K562 (cell line): ENCODE results near the gene LEPROT. TPM values are rescaled to one million over a fixed set of nuclear protein-coding genes. Genes with fewer than 3 reads are reported as not detected.

Experiments used
- ATAC-seq: fragments of 200-7000 bp; cut with Tn5 transposase; 3 replicates; pipeline ENCODE4 v1.9.1; 2020; ENCODE audit warnings: moderate library complexity
- BruUV-seq: library from RNA; stranded (reverse); fragments of 400-500 nt; replicated peaks from 2 replicates; lab custom pipeline; 2021; lab: Mats Ljungman, UMichigan
- CTCF ChIA-PET: fragments of 300-600 bp; formaldehyde crosslinking; extraction: SDS; loops from one replicate; lab custom pipeline; 2021; ENCODE audit warnings: low intra/inter-chr PET ratio; lab: Yijun Ruan, JAX
- POLR2A ChIA-PET: fragments of 300-600, 350-650 bp; sonication (Branson Sonifier 250); formaldehyde crosslinking; extraction: SDS; loops from one replicate; lab custom pipeline; 2021; ENCODE audit warnings: antibody characterized with exemption, inconsistent platforms; lab: Yijun Ruan, JAX
- DNase-seq, 4 experiments: peaks; one replicate each; pipeline versions ENCODE4 v3.0.0 to v3.0.0-alpha.2; 2011 to 2018; ENCODE audit warnings: low spot score in 3 of 4, mixed read lengths in 3 of 4; ENCODE audit errors: extremely low read depth in 1 of 4
- FAIRE-seq: peaks from 2 replicates; lab custom pipeline; 2011; peaks lifted over from hg19 to GRCh38; lab: Jason Lieb, UNC
- H2AFZ ChIP-seq: 2 replicates; pipeline ENCODE4 v1.6.0; 2011; ENCODE audit warnings: low read depth, low read length, control low read depth, inconsistent platforms
- H3K27ac ChIP-seq: fragments of 200-600 bp; 3 replicates; pipeline ENCODE4 v1.8.0; 2011; ENCODE audit warnings: low read depth, mild to moderate bottlenecking, control low read depth, inconsistent platforms, low read length, moderate library complexity, mixed read lengths; ENCODE audit errors: extremely low read depth
- H3K27me3 ChIP-seq, 2 experiments: fragments of 300-600 bp in 1 of 2; 2 replicates in 1 of 2; 3 replicates in 1 of 2; pipeline versions ENCODE4 v1.6.0 to v1.8.0; 2011; ENCODE audit warnings: inconsistent platforms in 2 of 2, low read length in 2 of 2, mild to moderate bottlenecking in 1 of 2, mixed read lengths in 1 of 2, moderate library complexity in 1 of 2; ENCODE audit not compliant: control insufficient read depth in 2 of 2, insufficient read depth in 2 of 2
- H3K36me3 ChIP-seq: fragments of 300-600 bp; 3 replicates; pipeline ENCODE4 v1.8.0; 2011; ENCODE audit warnings: mild to moderate bottlenecking, low read length, inconsistent platforms; ENCODE audit not compliant: control insufficient read depth, insufficient read depth
- H3K4me1 ChIP-seq, 2 experiments: fragments of 200-600 bp in 1 of 2; replicated peaks in 1 of 2; 2 replicates in 1 of 2; 3 replicates in 1 of 2; pipeline versions ENCODE4 v1.5.1 to v1.8.0; 2011; ENCODE audit warnings: inconsistent platforms in 2 of 2, low read length in 2 of 2, mild to moderate bottlenecking in 1 of 2, mixed read lengths in 1 of 2, moderate library complexity in 1 of 2; ENCODE audit not compliant: control insufficient read depth in 2 of 2, insufficient read depth in 2 of 2
- H3K4me2 ChIP-seq: 2 replicates; pipeline ENCODE4 v1.6.1; 2011; ENCODE audit warnings: low read length, control low read depth, inconsistent platforms, mixed read lengths; ENCODE audit not compliant: insufficient read depth
- H3K4me3 ChIP-seq: fragments of 200-600 bp; sonication (generic), shearing (Covaris generic); 2 replicates; pipeline ENCODE4 v1.5.1; 2016; ENCODE audit warnings: control low read depth, inconsistent platforms
- H3K79me2 ChIP-seq: fragments of 200-600 bp; 3 replicates; pipeline ENCODE4 v1.8.0; 2011; ENCODE audit warnings: low read length, inconsistent platforms; ENCODE audit not compliant: control insufficient read depth, insufficient read depth
- H3K9ac ChIP-seq, 2 experiments: 2 replicates each; pipeline versions ENCODE4 v1.6.0 to v1.6.1; 2011; ENCODE audit warnings: low read depth in 2 of 2, low read length in 2 of 2, control low read depth in 1 of 2, inconsistent platforms in 1 of 2, mild to moderate bottlenecking in 1 of 2, mixed read lengths in 1 of 2; ENCODE audit not compliant: insufficient read depth in 1 of 2
- H3K9me1 ChIP-seq: one replicate; pipeline ENCODE4 v1.6.0; 2011; ENCODE audit warnings: inconsistent platforms, mild to moderate bottlenecking, low read length, moderate library complexity; ENCODE audit not compliant: control insufficient read depth, insufficient read depth
- H3K9me3 ChIP-seq: replicated peaks from 2 replicates; pipeline ENCODE4 v1.5.1; 2011; ENCODE audit warnings: low read depth, low read length, inconsistent platforms; ENCODE audit not compliant: control insufficient read depth, insufficient read depth
- H4K20me1 ChIP-seq: replicated peaks from 2 replicates; pipeline ENCODE4 v1.6.1; 2011; ENCODE audit warnings: low read length, inconsistent platforms, mixed read lengths; ENCODE audit not compliant: control insufficient read depth, insufficient read depth
- ADNP ChIP-seq: fragments of 200-800 bp; sonication (Bioruptor generic); IDR thresholded peaks from 2 replicates; pipeline ENCODE4 v1.6.1; 2016; ENCODE audit warnings: missing genetic modification characterization, missing compliant biosample characterization
- CBFA2T3 ChIP-seq: fragments of 450-650 bp; IDR thresholded peaks from 2 replicates; pipeline ENCODE4 v1.6.1; 2017
- CBX1 ChIP-seq: sonication (generic); IDR thresholded peaks from 2 replicates; pipeline ENCODE4 v1.6.1; 2016; ENCODE audit warnings: antibody characterized with exemption, low read depth, mild to moderate bottlenecking
- CHD2 ChIP-seq: IDR thresholded peaks from 2 replicates; pipeline ENCODE4 v1.6.1; 2011; ENCODE audit warnings: low read depth, low read length
- ELF4 ChIP-seq: fragments of 450-650 bp; formaldehyde crosslinking; IDR thresholded peaks from 2 replicates; pipeline ENCODE4 v1.4.0; 2022; ENCODE audit warnings: missing genetic modification characterization
- ETV5 ChIP-seq: sonication (generic); formaldehyde crosslinking; IDR thresholded peaks from 2 replicates; pipeline ENCODE4 v1.4.0; 2020; ENCODE audit warnings: low read depth, mild to moderate bottlenecking, missing genetic modification reagents
- FIP1L1 ChIP-seq: fragments of 200-400 bp; formaldehyde crosslinking; IDR thresholded peaks from 2 replicates; pipeline ENCODE4 v1.6.1; 2018; ENCODE audit warnings: mild to moderate bottlenecking, low read depth, low read length; ENCODE audit not compliant: poor library complexity, severe bottlenecking
- GTF2E2 ChIP-seq: fragments of 200-800 bp; sonication (Bioruptor generic); IDR thresholded peaks from 2 replicates; pipeline ENCODE4 v1.6.1; 2016; ENCODE audit warnings: missing genetic modification characterization, missing compliant biosample characterization
- NR4A1 ChIP-seq, 2 experiments: fragments of 250-450 bp in 1 of 2; fragments of 450-650 bp in 1 of 2; sonication (Bioruptor Pico) in 1 of 2; IDR thresholded peaks; 2 replicates each; pipeline versions ENCODE4 v1.4.0 to v1.6.1; 2016 to 2020; ENCODE audit warnings: mild to moderate bottlenecking in 2 of 2, missing compliant biosample characterization in 1 of 2, missing genetic modification characterization in 1 of 2, moderate library complexity in 1 of 2
- PYGO2 ChIP-seq: fragments of 450-650 bp; IDR thresholded peaks from 2 replicates; pipeline ENCODE4 v1.6.1; 2016; ENCODE audit warnings: mild to moderate bottlenecking, missing genetic modification characterization, moderate library complexity, missing compliant biosample characterization
- RBM25 ChIP-seq: fragments of 200-400 bp; formaldehyde crosslinking; IDR thresholded peaks from 2 replicates; pipeline ENCODE4 v1.6.1; 2018; ENCODE audit warnings: low read length, low read depth, moderate library complexity; ENCODE audit not compliant: severe bottlenecking
- RBM39 ChIP-seq: fragments of 200-400 bp; formaldehyde crosslinking; optimal IDR thresholded peaks from 2 replicates; pipeline ENCODE3; 2018; ENCODE audit warnings: low read depth, low read length
- TRIM28 ChIP-seq: fragments of 450-650 bp; IDR thresholded peaks from 2 replicates; pipeline ENCODE4 v1.6.1; 2017
- ZC3H11A ChIP-seq: IDR thresholded peaks from 2 replicates; pipeline ENCODE4 v1.6.1; 2012; ENCODE audit warnings: low read depth, low read length, improper control_type of control experiment
- ZFP36 ChIP-seq: fragments of 150-350 bp; IDR thresholded peaks from 2 replicates; pipeline ENCODE4 v1.6.1; 2018; ENCODE audit warnings: low read length, low read depth; ENCODE audit not compliant: partially characterized antibody
- ZFPM2 ChIP-seq: fragments of 250-450 bp; sonication (Bioruptor Pico); IDR thresholded peaks from 2 replicates; pipeline ENCODE4 v1.5.1; 2022; ENCODE audit warnings: mild to moderate bottlenecking
- ZSCAN29 ChIP-seq: fragments of 450-650 bp; IDR thresholded peaks from 2 replicates; pipeline ENCODE4 v1.6.1; 2017
- WGBS: fragments of 100-300 bp; shearing (Covaris generic); methylation state at CpG from one replicate; pipeline ENCODE4 v1.1.6; 2016; ENCODE audit warnings: low coverage, mixed read lengths; ENCODE audit not compliant: insufficient coverage; ENCODE audit errors: missing lambda C conversion rate; 5-methylcytosine and 5-hydroxymethylcytosine counted together
- in situ Hi-C: fragments of 300-500 bp; cut with MboI; formaldehyde crosslinking; loops from 4 replicates; pipeline ENCODE4 v1.15.0; 2018; ENCODE audit warnings: inconsistent platforms, mixed read lengths
- intact Hi-C: fragments of 100-400 bp; cut with micrococcal nuclease; formaldehyde crosslinking; loops from 2 replicates; pipeline ENCODE4 v1.14.2; 2022
- polyA plus RNA-seq, 8 experiments: library from polyadenylated mRNA; depleted of rRNA in 4 of 8; stranded (reverse) in 5 of 8; unstranded in 3 of 8; fragments of >200 nt; fragmentation: Nextera tagmentation in 2 of 8; fragmentation: Illumina TruSeq in 1 of 8; extraction: Ambion mirVana in 2 of 8; extraction: Trizol in 1 of 8; gene quantifications; 2 replicates each; pipeline versions ENCODE4 v1.2.1 to v1.2.3, GENCODE V29; 2011 to 2014; ENCODE audit warnings: inconsistent platforms in 1 of 8, missing spikeins in 1 of 8
- total RNA-seq, 7 experiments: library from RNA; depleted of rRNA in 6 of 7; stranded (reverse); fragments of >200 nt in 6 of 7; fragmentation: Illumina TruSeq in 2 of 7; extraction: Trizol in 2 of 7; gene quantifications; 2 replicates each; pipeline versions ENCODE4 v1.2.1 to v1.2.3, GENCODE V29; 2011 to 2021; ENCODE audit warnings: low replicate concordance in 1 of 7
- TF ChIP-seq, protein P1 (sequence below): IDR thresholded peaks from 2 replicates; pipeline ENCODE4 v1.6.1; 2016; ENCODE audit warnings: missing genetic modification characterization, missing compliant biosample characterization
- TF ChIP-seq, protein P2 (sequence below), 2 experiments: fragments of 450-650 bp; IDR thresholded peaks; 2 replicates each; pipeline ENCODE4 v1.6.1; 2016
- TF ChIP-seq, protein P3 (sequence below): fragments of 250-450 bp; sonication (Bioruptor Pico); IDR thresholded peaks from 2 replicates; pipeline ENCODE4 v1.9.0; 2021; ENCODE audit warnings: mild to moderate bottlenecking, inconsistent platforms

Gene LEPROT
- total and polyA plus RNA-seq, 9 of the 15 experiments (the other 6 are each of a cell fraction or from before 2014, with no cell fraction given), result 28.1 to 97.5 (median 45.8) TPM

DNA sequence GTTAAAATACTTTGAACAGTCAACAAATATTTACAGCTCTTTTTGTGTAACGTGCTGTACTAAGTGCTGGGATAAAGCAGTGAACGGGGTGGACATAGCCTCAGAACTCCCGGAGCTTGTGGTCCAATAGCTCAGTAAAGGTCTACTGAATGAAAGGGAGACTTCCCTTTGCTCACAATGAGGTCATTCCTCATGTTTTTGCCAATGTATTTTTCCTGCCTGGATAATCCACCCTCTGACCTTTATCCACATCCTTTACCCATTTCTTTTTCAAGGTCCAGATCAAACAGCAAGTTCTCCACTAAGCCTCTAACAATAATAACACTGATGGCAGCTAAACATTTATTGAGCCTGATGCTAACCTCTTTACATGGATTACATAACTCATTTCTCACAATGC lies 55.9 kb downstream of the LEPROT start:
- no peaks in the 10 kb centered on the region for H4K20me1 ChIP-seq
- peak overlapping the region; percentile 57 for H3K4me3 ChIP-seq
- H2AFZ ChIP-seq, result 0 out of 2 replicates have a peak overlapping the region, but pooled peaks have one; percentile 2
- H3K9me3 ChIP-seq, result no peaks in the 10 kb centered on the region
- H3K4me1 ChIP-seq, result peaks cover 7 to 24% of the 10 kb centered on the region in 2 experiments; a peak in 3 of 5 replicates
- WGBS, result 11% methylated on average over 3 of the region's 3 CpGs
- ATAC-seq, result peak; percentile 18
- FAIRE-seq, result peak; percentile 69
- H3K27me3 ChIP-seq, result no peaks in the 10 kb centered on the region
- CTCF ChIA-PET, result no interaction called here
- H3K79me2 ChIP-seq, result peaks cover 92% of the 10 kb centered on the region
- H3K36me3 ChIP-seq, result peaks cover 71% of the 10 kb centered on the region
- H3K9ac ChIP-seq, result peak overlapping the region; percentile 75 to 83
- peak in 1 of 4 experiments; percentile 52 for DNase-seq
- in situ Hi-C loops, result no loop called here
- H3K9me1 ChIP-seq, result no peaks in the 10 kb centered on the region
- intact Hi-C loops, result loop anchor here (5.0 to 10.0 kb wide), 2 partner anchors 54 to 1458 kb away; partner anchors contain the start of genes LEPR and LEPROT
- peak overlapping the region; percentile 92 for H3K4me2 ChIP-seq
- H3K27ac ChIP-seq, result peak overlapping the region; percentile 77
- POLR2A ChIA-PET, result interaction anchor here (1.2 to 3.0 kb wide), 4 partner anchors 9 to 222 kb away, joined by 3 to 7 read pairs (median 6); no protein-coding TSS in a partner anchor
- no TSS peak for BruUV-seq
- TF ChIP-seq PYGO2 (tag) (no peak), ELF4 (CRISPR knock-in tag) (no peak), NR4A1 (CRISPR knock-in tag; IDR thresholded peaks at IDR 0.05) (no peak), NR4A1 (tag; IDR thresholded peaks at IDR 0.05) (no peak), TRIM28 (no peak), GTF2E2 (no peak), FIP1L1 (no peak), ZFP36 (no peak), ZFPM2 (CRISPR knock-in tag) (no peak), CHD2 (no peak), ZC3H11A (no peak), RBM39 (no peak), ZSCAN29 (no peak), CBX1 (no peak), CBFA2T3 (no peak), RBM25 (no peak), ETV5 (no peak), ADNP (tag) (no peak)
- TF ChIP-seq, protein P1, sequence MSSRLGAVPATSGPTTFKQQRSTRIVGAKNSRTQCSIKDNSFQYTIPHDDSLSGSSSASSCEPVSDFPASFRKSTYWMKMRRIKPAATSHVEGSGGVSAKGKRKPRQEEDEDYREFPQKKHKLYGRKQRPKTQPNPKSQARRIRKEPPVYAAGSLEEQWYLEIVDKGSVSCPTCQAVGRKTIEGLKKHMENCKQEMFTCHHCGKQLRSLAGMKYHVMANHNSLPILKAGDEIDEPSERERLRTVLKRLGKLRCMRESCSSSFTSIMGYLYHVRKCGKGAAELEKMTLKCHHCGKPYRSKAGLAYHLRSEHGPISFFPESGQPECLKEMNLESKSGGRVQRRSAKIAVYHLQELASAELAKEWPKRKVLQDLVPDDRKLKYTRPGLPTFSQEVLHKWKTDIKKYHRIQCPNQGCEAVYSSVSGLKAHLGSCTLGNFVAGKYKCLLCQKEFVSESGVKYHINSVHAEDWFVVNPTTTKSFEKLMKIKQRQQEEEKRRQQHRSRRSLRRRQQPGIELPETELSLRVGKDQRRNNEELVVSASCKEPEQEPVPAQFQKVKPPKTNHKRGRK, result no peak
- TF ChIP-seq, protein P2, sequence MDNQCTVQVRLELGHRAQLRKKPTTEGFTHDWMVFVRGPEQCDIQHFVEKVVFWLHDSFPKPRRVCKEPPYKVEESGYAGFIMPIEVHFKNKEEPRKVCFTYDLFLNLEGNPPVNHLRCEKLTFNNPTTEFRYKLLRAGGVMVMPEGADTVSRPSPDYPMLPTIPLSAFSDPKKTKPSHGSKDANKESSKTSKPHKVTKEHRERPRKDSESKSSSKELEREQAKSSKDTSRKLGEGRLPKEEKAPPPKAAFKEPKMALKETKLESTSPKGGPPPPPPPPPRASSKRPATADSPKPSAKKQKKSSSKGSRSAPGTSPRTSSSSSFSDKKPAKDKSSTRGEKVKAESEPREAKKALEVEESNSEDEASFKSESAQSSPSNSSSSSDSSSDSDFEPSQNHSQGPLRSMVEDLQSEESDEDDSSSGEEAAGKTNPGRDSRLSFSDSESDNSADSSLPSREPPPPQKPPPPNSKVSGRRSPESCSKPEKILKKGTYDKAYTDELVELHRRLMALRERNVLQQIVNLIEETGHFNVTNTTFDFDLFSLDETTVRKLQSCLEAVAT (IDR thresholded peaks at IDR 0.05), result peak in 1 of 2 experiments; percentile 49; a peak in 1 of 4 replicates
- TF ChIP-seq, protein P3, sequence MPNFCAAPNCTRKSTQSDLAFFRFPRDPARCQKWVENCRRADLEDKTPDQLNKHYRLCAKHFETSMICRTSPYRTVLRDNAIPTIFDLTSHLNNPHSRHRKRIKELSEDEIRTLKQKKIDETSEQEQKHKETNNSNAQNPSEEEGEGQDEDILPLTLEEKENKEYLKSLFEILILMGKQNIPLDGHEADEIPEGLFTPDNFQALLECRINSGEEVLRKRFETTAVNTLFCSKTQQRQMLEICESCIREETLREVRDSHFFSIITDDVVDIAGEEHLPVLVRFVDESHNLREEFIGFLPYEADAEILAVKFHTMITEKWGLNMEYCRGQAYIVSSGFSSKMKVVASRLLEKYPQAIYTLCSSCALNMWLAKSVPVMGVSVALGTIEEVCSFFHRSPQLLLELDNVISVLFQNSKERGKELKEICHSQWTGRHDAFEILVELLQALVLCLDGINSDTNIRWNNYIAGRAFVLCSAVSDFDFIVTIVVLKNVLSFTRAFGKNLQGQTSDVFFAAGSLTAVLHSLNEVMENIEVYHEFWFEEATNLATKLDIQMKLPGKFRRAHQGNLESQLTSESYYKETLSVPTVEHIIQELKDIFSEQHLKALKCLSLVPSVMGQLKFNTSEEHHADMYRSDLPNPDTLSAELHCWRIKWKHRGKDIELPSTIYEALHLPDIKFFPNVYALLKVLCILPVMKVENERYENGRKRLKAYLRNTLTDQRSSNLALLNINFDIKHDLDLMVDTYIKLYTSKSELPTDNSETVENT (CRISPR knock-in tag), result no peak
